ENCODE data around the gene BLOC1S6. TPM values are rescaled to one million over a fixed set of nuclear protein-coding genes. Genes with fewer than 3 reads are reported as not detected.

The BLOC1S6 gene
- total and polyA plus RNA-seq, 9 of the 15 experiments (the other 6 are each of a cell fraction or from before 2014, with no cell fraction given) = 18.2 to 72.4 (median 38.4) TPM

- TF ChIP-seq FOXJ2 (tag; IDR thresholded peaks at IDR 0.05) (no peak; the same call in 1 of the 2 replicates), CSDE1 (IDR thresholded peaks at IDR 0.05) (no peak), POLR3G (IDR thresholded peaks at IDR 0.05; ENCODE audit: extremely low read depth, insufficient read length, insufficient replicate concordance) (no peak), SNRNP70 (optimal IDR thresholded peaks at IDR 0.05; ENCODE audit: low read depth, low read length) (no peak), MEF2D (tag; conservative IDR thresholded peaks at IDR 0.05; ENCODE audit: low read depth) (no peak), HSF4 (CRISPR knock-in tag; IDR thresholded peaks at IDR 0.05; ENCODE audit: borderline replicate concordance) (no peak), POLR2A (conservative IDR thresholded peaks at IDR 0.05) (peak; percentile 96), ZNF12 (CRISPR knock-in tag; IDR thresholded peaks at IDR 0.05) (no peak; the same call in 1 of the 2 replicates), ESRRB (CRISPR knock-in tag; IDR thresholded peaks at IDR 0.05; ENCODE audit: borderline replicate concordance) (no peak), EGR1 (conservative IDR thresholded peaks at IDR 0.05) (no peak; the same call in 1 of the 2 replicates), PRPF4 (IDR thresholded peaks at IDR 0.05; ENCODE audit: insufficient read depth, low read depth, low read length, poor library complexity, severe bottlenecking) (no peak), RB1 (IDR thresholded peaks at IDR 0.05; ENCODE audit: low read depth) (peak; percentile 59), LCOR (CRISPR knock-in tag; IDR thresholded peaks at IDR 0.05) (0 out of 2 replicates have a peak, but pooled peaks have one; percentile 80), ZNF3 (CRISPR knock-in tag; IDR thresholded peaks at IDR 0.05) (no peak), DPF2 (IDR thresholded peaks at IDR 0.05) (no peak), LEF1 (IDR thresholded peaks at IDR 0.05) (no peak), ZNF23 (CRISPR knock-in tag; IDR thresholded peaks at IDR 0.05) (no peak), FUS (optimal IDR thresholded peaks at IDR 0.05; ENCODE audit: low read depth, low read length) (no peak), FOXK2 (conservative IDR thresholded peaks at IDR 0.05 in 1 of 2, IDR thresholded peaks at IDR 0.05 in 1 of 2; ENCODE audit: low read depth in 2 of 2) (peak in 1 of 2 experiments; percentile 27; a peak in 3 of 4 replicates), TCF7L2 (IDR thresholded peaks at IDR 0.05; ENCODE audit: low read depth, low read length) (no peak), CHCHD3 (CRISPR knock-in tag; IDR thresholded peaks at IDR 0.05) (no peak), ZBTB7A (IDR thresholded peaks at IDR 0.05; ENCODE audit: borderline replicate concordance, control insufficient read depth, low read depth, low read length) (peak; percentile 59), TBP (optimal IDR thresholded peaks at IDR 0.05; ENCODE audit: low read depth, low read length) (peak; percentile 86)
- TF ChIP-seq, protein P1, sequence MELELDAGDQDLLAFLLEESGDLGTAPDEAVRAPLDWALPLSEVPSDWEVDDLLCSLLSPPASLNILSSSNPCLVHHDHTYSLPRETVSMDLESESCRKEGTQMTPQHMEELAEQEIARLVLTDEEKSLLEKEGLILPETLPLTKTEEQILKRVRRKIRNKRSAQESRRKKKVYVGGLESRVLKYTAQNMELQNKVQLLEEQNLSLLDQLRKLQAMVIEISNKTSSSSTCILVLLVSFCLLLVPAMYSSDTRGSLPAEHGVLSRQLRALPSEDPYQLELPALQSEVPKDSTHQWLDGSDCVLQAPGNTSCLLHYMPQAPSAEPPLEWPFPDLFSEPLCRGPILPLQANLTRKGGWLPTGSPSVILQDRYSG (tag; conservative IDR thresholded peaks at IDR 0.05; ENCODE audit: low read depth) = no peak
- TF ChIP-seq, protein P2, sequence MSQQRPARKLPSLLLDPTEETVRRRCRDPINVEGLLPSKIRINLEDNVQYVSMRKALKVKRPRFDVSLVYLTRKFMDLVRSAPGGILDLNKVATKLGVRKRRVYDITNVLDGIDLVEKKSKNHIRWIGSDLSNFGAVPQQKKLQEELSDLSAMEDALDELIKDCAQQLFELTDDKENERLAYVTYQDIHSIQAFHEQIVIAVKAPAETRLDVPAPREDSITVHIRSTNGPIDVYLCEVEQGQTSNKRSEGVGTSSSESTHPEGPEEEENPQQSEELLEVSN (IDR thresholded peaks at IDR 0.05; ENCODE audit: borderline replicate concordance in 1 of 2, extremely low read depth in 1 of 2, insufficient read depth in 1 of 2, insufficient read length in 1 of 2, low read depth in 1 of 2, low read length in 1 of 2, poor library complexity in 1 of 2, severe bottlenecking in 1 of 2) = peak; percentile 87 to 91
- TF ChIP-seq, protein P3, sequence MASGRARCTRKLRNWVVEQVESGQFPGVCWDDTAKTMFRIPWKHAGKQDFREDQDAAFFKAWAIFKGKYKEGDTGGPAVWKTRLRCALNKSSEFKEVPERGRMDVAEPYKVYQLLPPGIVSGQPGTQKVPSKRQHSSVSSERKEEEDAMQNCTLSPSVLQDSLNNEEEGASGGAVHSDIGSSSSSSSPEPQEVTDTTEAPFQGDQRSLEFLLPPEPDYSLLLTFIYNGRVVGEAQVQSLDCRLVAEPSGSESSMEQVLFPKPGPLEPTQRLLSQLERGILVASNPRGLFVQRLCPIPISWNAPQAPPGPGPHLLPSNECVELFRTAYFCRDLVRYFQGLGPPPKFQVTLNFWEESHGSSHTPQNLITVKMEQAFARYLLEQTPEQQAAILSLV (tag; IDR thresholded peaks at IDR 0.05) = no peak
Observed at GRCh38 chr15:45587095-45587862, at the start of gene BLOC1S6 (continued).

Data from K562 (cell line).